Loucy (cell line): Measurements from ENCODE around the gene TAF3.

ENCODE experiments used
- CTCF ChIP-seq: fragments of 200-600 bp; sonication (generic); conservative IDR thresholded peaks from 2 replicates; pipeline ENCODE4 v1.5.1; 2014; ENCODE audit warnings: mild to moderate bottlenecking, antibody characterized with exemption, low read length
- EZH2phosphoT487 ChIP-seq: fragments of 200-600 bp; IDR thresholded peaks from 2 replicates; pipeline ENCODE4 v1.6.1; 2018; ENCODE audit warnings: antibody characterized with exemption, mild to moderate bottlenecking, moderate library complexity, borderline replicate concordance

- TF ChIP-seq CTCF, result no peak
- TF ChIP-seq EZH2phosphoT487, result no peak
Measured at GRCh38 chr10:7955446-7955845, 137.1 kb downstream of the TAF3 start.
